ENCODE measurements around the gene LYSMD2. TPM values are rescaled to one million over a fixed set of nuclear protein-coding genes. Genes with fewer than 3 reads are reported as not detected.

Gene LYSMD2
- total RNA-seq, 4 donors from 2014 or later, result 10.0 to 14.1 (median 12.9) TPM

DNA sequence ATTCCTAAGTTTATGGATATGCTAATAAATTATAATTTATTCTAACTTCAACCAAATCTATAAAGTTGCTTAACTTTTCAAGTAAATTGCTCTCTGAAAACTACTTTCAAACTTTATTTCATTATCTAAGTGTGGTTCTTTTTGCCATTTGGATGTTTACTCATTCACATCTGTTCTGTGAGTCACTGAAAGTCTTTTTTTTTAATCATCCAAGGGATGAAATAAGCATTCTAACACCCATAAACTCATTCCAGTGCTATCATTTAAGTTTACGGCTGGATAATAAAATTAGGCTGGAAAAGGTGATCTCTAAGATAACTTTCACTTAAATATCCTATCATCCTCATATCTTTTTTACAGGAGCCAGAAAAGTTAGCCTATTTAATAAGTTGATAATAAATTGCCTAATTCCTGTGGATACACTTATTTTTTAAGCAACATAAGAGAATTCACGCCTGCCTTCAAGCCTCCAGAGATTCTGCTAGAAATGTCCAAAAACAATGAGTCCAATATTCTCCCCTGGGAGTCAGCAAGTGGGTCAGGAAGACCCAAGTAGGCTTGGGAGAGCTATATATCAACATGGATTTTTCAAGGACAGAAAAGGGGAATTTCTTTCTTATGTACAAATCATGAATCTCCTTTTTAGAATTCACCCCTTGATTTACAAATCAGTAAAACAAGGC, 30.4 kb downstream of the LYSMD2 start:
- H3K9me3 ChIP-seq, result no peaks in the 10 kb centered on the region
- 73% methylated on average over 2 of the region's 2 CpGs for WGBS
- H3K36me3 ChIP-seq, result no peaks in the 10 kb centered on the region
- TF ChIP-seq, protein P1, sequence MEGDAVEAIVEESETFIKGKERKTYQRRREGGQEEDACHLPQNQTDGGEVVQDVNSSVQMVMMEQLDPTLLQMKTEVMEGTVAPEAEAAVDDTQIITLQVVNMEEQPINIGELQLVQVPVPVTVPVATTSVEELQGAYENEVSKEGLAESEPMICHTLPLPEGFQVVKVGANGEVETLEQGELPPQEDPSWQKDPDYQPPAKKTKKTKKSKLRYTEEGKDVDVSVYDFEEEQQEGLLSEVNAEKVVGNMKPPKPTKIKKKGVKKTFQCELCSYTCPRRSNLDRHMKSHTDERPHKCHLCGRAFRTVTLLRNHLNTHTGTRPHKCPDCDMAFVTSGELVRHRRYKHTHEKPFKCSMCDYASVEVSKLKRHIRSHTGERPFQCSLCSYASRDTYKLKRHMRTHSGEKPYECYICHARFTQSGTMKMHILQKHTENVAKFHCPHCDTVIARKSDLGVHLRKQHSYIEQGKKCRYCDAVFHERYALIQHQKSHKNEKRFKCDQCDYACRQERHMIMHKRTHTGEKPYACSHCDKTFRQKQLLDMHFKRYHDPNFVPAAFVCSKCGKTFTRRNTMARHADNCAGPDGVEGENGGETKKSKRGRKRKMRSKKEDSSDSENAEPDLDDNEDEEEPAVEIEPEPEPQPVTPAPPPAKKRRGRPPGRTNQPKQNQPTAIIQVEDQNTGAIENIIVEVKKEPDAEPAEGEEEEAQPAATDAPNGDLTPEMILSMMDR (IDR thresholded peaks at IDR 0.05), result no peak
- no peak for TF ChIP-seq POLR2A (IDR thresholded peaks at IDR 0.05; ENCODE audit: low read depth)
- TF ChIP-seq EP300 (IDR thresholded peaks at IDR 0.05), result no peak
- TF ChIP-seq POLR2AphosphoS5 (IDR thresholded peaks at IDR 0.05), result no peak
- H3K27me3 ChIP-seq, result no peaks in the 10 kb centered on the region
- H3K4me1 ChIP-seq, result no peaks in the 10 kb centered on the region
- peak overlapping the region in 3 of 4 donors; percentile 4 to 40 (median 14) for H3K27ac ChIP-seq (replicated peaks in 1 of 4)
- DNase-seq (ENCODE audit: extremely low spot score), result no peak
- intact Hi-C loops (cut with DNase I), result no loop called here
- H3K4me3 ChIP-seq, result no peak overlapping the region

DNA sequence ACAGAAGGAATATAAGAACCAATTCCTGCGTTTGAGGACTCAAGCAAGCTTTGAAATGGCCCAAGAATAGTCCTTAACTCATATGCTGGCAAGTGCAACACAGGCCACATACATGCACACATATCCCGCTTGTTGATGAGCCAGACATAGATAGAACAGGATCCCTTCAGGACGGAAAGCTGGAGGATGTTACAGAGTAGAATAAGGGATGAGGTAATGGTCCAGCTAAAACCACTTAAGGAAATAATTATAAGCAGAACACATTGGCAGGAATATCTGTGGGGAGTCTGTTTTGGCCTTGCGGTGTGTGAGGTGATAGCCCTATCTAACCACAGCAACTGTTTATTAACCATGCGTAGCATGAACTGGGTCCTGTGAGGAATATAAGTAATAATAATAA, 31.2 kb downstream of the LYSMD2 start:
- no peak for DNase-seq (ENCODE audit: extremely low spot score)
- Histone ChIP-seq H3K4me1 (no peaks in the 10 kb centered on the region), H3K36me3 (no peaks in the 10 kb centered on the region), H3K4me3 (no peak overlapping the region), H3K27ac (replicated peaks in 1 of 4) (no peak overlapping the region), H3K27me3 (no peaks in the 10 kb centered on the region), H3K9me3 (no peaks in the 10 kb centered on the region)
- WGBS, result 78% methylated on average over 5 of the region's 5 CpGs
- TF ChIP-seq POLR2A (IDR thresholded peaks at IDR 0.05; ENCODE audit: low read depth), result no peak
- TF ChIP-seq, protein P1 (IDR thresholded peaks at IDR 0.05), result no peak
- TF ChIP-seq EP300 (IDR thresholded peaks at IDR 0.05), result no peak
- TF ChIP-seq POLR2AphosphoS5 (IDR thresholded peaks at IDR 0.05), result no peak
- intact Hi-C loops (cut with DNase I), result no loop called here

DNA sequence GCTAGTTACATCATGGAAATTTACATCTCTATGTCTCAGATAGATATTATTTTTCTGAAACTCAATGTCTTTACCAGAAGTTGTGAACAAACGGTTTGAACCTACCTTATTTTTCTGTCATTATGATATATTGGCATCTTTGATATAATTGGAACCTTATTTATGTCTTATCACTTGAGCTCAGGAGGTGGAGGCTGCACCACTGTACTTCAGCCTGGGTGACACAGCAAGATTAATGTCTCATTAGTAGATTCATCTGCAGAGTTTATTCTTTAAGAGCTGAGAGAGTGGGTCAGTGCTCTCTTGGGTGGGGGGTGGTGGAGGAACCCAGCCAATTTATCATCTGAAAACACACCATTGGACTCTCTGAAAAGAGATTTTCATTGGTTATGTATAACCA, 34.7 kb downstream of the LYSMD2 start:
- Histone ChIP-seq H3K36me3 (no peaks in the 10 kb centered on the region), H3K27ac (replicated peaks in 1 of 4) (no peak overlapping the region), H3K4me3 (no peak overlapping the region), H3K9me3 (no peaks in the 10 kb centered on the region), H3K27me3 (no peaks in the 10 kb centered on the region), H3K4me1 (no peaks in the 10 kb centered on the region)
- no peak for DNase-seq (ENCODE audit: extremely low spot score)
- intact Hi-C loops (cut with DNase I), result no loop called here
- WGBS, result 69% methylated on average over 1 of the region's 1 CpG
- TF ChIP-seq, protein P1 (IDR thresholded peaks at IDR 0.05), result no peak
- no peak for TF ChIP-seq POLR2AphosphoS5 (IDR thresholded peaks at IDR 0.05)
- TF ChIP-seq POLR2A (IDR thresholded peaks at IDR 0.05; ENCODE audit: low read depth), result no peak
- no peak for TF ChIP-seq EP300 (IDR thresholded peaks at IDR 0.05)

DNA sequence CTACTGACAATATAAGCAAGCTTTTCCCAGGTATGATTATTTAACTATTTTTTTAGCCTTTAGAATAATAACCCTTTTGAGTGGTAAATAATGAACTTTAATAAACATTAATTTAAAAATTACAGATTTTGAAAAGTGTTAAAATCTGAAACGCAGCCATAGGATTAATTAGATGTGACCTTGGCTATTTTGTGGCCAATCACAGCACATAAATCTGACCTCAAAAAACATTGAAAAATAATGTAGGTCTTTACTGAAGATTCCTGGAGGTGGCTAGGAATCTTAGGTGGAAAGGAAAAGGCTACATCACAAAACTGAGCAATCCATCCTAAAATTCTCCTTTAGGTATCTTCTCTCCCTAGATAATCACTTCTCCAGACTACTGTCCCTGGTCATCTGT, 38.1 kb downstream of the LYSMD2 start:
- Histone ChIP-seq H3K27ac (replicated peaks in 1 of 4) (no peak overlapping the region), H3K36me3 (no peaks in the 10 kb centered on the region), H3K4me1 (no peaks in the 10 kb centered on the region), H3K27me3 (no peaks in the 10 kb centered on the region), H3K9me3 (no peaks in the 10 kb centered on the region), H3K4me3 (no peak overlapping the region)
- 86% methylated on average over 1 of the region's 1 CpG for WGBS
- DNase-seq (ENCODE audit: extremely low spot score), result no peak
- TF ChIP-seq EP300 (IDR thresholded peaks at IDR 0.05), result no peak
- no peak for TF ChIP-seq POLR2A (IDR thresholded peaks at IDR 0.05; ENCODE audit: low read depth)
- TF ChIP-seq, protein P1 (IDR thresholded peaks at IDR 0.05), result no peak
- no peak for TF ChIP-seq POLR2AphosphoS5 (IDR thresholded peaks at IDR 0.05)
- intact Hi-C loops (cut with DNase I), result no loop called here

DNA sequence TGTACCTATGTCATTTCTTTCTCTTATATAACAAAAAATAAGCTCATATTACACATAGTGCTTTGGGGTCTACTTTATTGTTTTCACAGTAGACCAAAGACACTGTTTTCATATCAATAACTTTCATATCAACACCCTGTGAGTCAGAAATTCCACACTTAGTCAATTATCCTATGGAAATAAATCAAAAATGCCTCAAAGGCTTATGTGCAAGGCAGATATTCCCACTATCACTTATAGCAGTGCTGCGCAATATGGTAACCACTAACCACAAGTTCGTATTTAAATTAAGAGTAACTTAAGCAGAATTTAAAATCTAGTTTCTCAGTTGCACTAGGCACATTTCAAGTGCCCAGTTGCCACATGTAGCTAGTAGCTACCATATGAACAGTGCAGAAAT, 40.3 kb downstream of the LYSMD2 start:
- TF ChIP-seq POLR2AphosphoS5 (IDR thresholded peaks at IDR 0.05) (no peak), POLR2A (IDR thresholded peaks at IDR 0.05; ENCODE audit: low read depth) (no peak), EP300 (IDR thresholded peaks at IDR 0.05) (no peak)
- TF ChIP-seq, protein P1 (IDR thresholded peaks at IDR 0.05), result no peak
- WGBS, result 96% methylated on average over 2 of the region's 2 CpGs
- intact Hi-C loops (cut with DNase I), result no loop called here
- H3K27me3 ChIP-seq, result no peaks in the 10 kb centered on the region
- H3K4me3 ChIP-seq, result no peak overlapping the region
- no peaks in the 10 kb centered on the region for H3K4me1 ChIP-seq
- H3K36me3 ChIP-seq, result no peaks in the 10 kb centered on the region
- no peak overlapping the region for H3K27ac ChIP-seq (replicated peaks in 1 of 4)
- no peaks in the 10 kb centered on the region for H3K9me3 ChIP-seq
- no peak for DNase-seq (ENCODE audit: extremely low spot score)
